Endothelial cell of umbilical vein (primary cell): ENCODE results near the gene TIMP1.

ENCODE experiments used
- CTCF ChIP-seq, 2 donors: IDR thresholded peaks; 1 replicate in 1 of 2; 2 replicates in 1 of 2; pipeline ENCODE4 v1.5.1; 2011; ENCODE audit warnings: low read length in 2 of 2, mild to moderate bottlenecking in 2 of 2, moderate library complexity in 2 of 2, control low read depth in 1 of 2, inconsistent platforms in 1 of 2, low read depth in 1 of 2; ENCODE audit not compliant: insufficient read depth in 1 of 2; ENCODE audit errors: extremely low read depth in 1 of 2
- EZH2 ChIP-seq: IDR thresholded peaks from 2 replicates; pipeline ENCODE4 v1.6.1; 2012; ENCODE audit warnings: borderline replicate concordance, low read depth, mild to moderate bottlenecking, moderate library complexity, low read length, inconsistent platforms; ENCODE audit not compliant: severe bottlenecking
- FOS ChIP-seq: IDR thresholded peaks from 2 replicates; pipeline ENCODE4 v1.6.1; 2011; ENCODE audit warnings: mild to moderate bottlenecking, low read length, moderate library complexity, borderline replicate concordance; ENCODE audit not compliant: insufficient read depth
- GATA2 ChIP-seq: IDR thresholded peaks from 2 replicates; pipeline ENCODE4 v1.7.0; 2011; ENCODE audit warnings: low read depth, mild to moderate bottlenecking, moderate library complexity, mixed read lengths, low read length; ENCODE audit not compliant: insufficient read length, insufficient read depth
- JUN ChIP-seq: IDR thresholded peaks from 2 replicates; pipeline ENCODE4 v1.6.1; 2011; ENCODE audit warnings: borderline replicate concordance, low read depth; ENCODE audit not compliant: insufficient read length, insufficient read depth
- MAX ChIP-seq: IDR thresholded peaks from 2 replicates; pipeline ENCODE4 v1.6.1; 2011; ENCODE audit not compliant: insufficient read depth, insufficient read length
- MYC ChIP-seq: IDR thresholded peaks from one replicate; pipeline ENCODE4 v1.6.1; 2011; ENCODE audit warnings: mild to moderate bottlenecking, low read depth, low read length
- POLR2A ChIP-seq: IDR thresholded peaks from 2 replicates; pipeline ENCODE4 v1.6.1; 2012; ENCODE audit warnings: low read depth, mild to moderate bottlenecking, control low read depth, low read length
- POLR2AphosphoS5 ChIP-seq: IDR thresholded peaks from 2 replicates; pipeline ENCODE4 v1.6.1; 2012; ENCODE audit warnings: low read depth, mild to moderate bottlenecking, control low read depth, low read length, moderate library complexity; ENCODE audit not compliant: insufficient read depth

GRCh38 chrX:47583240-47583861 is 1.1 kb downstream of the TIMP1 start:
- TF ChIP-seq CTCF (IDR thresholded peaks at IDR 0.05; ENCODE audit: extremely low read depth in 1 of 2, insufficient read depth in 1 of 2, low read depth in 1 of 2, low read length in 2 of 2), result no peak
- no peak for TF ChIP-seq EZH2
- no peak for TF ChIP-seq MAX
- no peak for TF ChIP-seq POLR2AphosphoS5
- TF ChIP-seq POLR2A, result no peak
- TF ChIP-seq GATA2, result no peak
- no peak for TF ChIP-seq MYC
- TF ChIP-seq FOS, result no peak
- TF ChIP-seq JUN, result no peak
